Aorta (tissue), 4 donors: ENCODE data around the gene MRPS5. TPM values are rescaled to one million over a fixed set of nuclear protein-coding genes. Genes with fewer than 3 reads are reported as not detected.

Experiments
- polyA plus RNA-seq, 2 donors: library from polyadenylated mRNA; stranded (reverse); fragments of 200-250 nt; gene quantifications; one replicate each; pipeline ENCODE4 v1.2.3, GENCODE V29; 2013
- total RNA-seq, 2 donors: library from RNA; stranded (reverse); fragmentation: NEBNext Ultra II Directional; extraction: Animal tissue kit (Norgen Biotek cat#: 25700); gene quantifications; one replicate each; pipeline ENCODE4 v1.2.1, GENCODE V29; 2021
- donor health status: healthy with polysubstance abuse.
- donor health status: Bipolar disorder and iron deficiency.
- donor health status: DM: no; HTN: no; CAD: no.
- donor health status: DM: yes; HTN: yes; CAD: no.

Gene MRPS5
- total and polyA plus RNA-seq, 4 donors = 31.2 to 57.1 (median 36.3) TPM

Other genes starting within 250 kb of the MRPS5 start
- gene MAL, start 96.1 kb downstream of the MRPS5 start, total RNA-seq = 1 to 10 TPM; 1.2 to 1.9 TPM
- gene MAL, start 96.1 kb downstream of the MRPS5 start, polyA plus RNA-seq = 1 to 10 TPM in 1 of 2 donors, under 1 TPM in 1; 0.49 to 2.0 TPM
- 10 to 100 TPM; 13.9 to 30.7 TPM for gene ZNF514, start 38.0 kb upstream of the MRPS5 start, total RNA-seq
- gene ZNF514, start 38.0 kb upstream of the MRPS5 start, polyA plus RNA-seq = 10 to 100 TPM in 1 of 2 donors, 1 to 10 TPM in 1; 7.6 to 16.9 TPM
- 1 to 10 TPM; 3.1 to 5.9 TPM for gene ZNF2, start 44.0 kb upstream of the MRPS5 start, total RNA-seq
- gene ZNF2, start 44.0 kb upstream of the MRPS5 start, polyA plus RNA-seq = 1 to 10 TPM; 1.3 to 2.3 TPM
- gene ZNF892, start 85.7 kb upstream of the MRPS5 start, total RNA-seq = 1 to 10 TPM; 4.3 to 8.3 TPM
- under 1 TPM in 1 of 2 donors, not detected in 1; 0.64 TPM for gene ZNF892, start 85.7 kb upstream of the MRPS5 start, polyA plus RNA-seq
- gene PROM2, start 152.6 kb upstream of the MRPS5 start, total RNA-seq = 1 to 10 TPM; 1.4 to 2.8 TPM
- 1 to 10 TPM in 1 of 2 donors, not detected in 1; 1.4 TPM for gene PROM2, start 152.6 kb upstream of the MRPS5 start, polyA plus RNA-seq
- gene KCNIP3, start 175.5 kb upstream of the MRPS5 start, total RNA-seq = 10 to 100 TPM in 1 of 2 donors, 1 to 10 TPM in 1; 7.7 to 10.7 TPM
- 1 to 10 TPM; 2.9 to 7.6 TPM for gene KCNIP3, start 175.5 kb upstream of the MRPS5 start, polyA plus RNA-seq